NCI-H82 (cell line): ENCODE measurements around the gene MCAT.
A peak's percentile ranks its signal among the peaks of the same experiment; 100 is the strongest.

Experiments used
- DNase-seq: peaks from one replicate; lab custom pipeline; 2025; lab: John Stamatoyannopoulos, UW

Gene MCAT

DNA sequence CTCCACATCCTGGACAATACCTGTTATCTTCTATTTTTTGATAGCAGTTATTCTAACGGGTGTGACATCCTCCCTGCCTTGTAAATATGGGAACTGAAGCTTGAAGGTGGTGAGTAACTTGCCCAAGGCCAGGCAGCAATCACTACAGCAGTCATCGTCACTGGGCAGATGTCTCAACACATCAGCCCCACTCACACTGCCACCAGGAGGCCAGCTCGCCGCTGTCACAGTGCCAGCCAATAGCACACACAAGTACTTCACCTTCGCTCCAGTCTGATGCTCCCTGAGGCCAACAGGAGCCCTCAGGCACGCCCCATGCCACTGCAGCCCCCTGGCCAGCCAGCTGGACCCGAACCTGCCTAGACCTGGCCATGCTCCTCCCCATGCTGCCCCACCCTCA, 49.1 kb downstream of the MCAT start:
- peak; percentile 15 for DNase-seq

DNA sequence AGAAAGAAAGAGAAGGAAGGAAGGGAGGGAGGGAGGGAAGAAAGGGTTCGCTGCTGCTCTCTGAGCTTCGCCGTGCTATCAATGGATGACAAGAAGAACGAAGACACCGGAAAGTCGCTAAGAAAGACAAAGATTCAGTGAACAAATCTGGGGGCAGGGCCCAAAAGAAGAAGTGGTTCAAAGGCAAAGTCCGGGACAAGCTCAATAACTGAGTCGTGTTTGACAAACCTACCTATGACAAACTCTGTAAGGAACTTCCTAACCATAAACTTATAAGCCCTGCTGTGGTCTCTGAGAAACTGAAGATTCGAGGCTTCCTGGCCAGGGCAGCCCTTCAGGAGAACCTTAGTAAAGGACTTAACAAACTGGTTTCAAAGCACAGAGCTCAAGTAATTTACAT, 51.1 kb downstream of the MCAT start:
- DNase-seq, result no peak

DNA sequence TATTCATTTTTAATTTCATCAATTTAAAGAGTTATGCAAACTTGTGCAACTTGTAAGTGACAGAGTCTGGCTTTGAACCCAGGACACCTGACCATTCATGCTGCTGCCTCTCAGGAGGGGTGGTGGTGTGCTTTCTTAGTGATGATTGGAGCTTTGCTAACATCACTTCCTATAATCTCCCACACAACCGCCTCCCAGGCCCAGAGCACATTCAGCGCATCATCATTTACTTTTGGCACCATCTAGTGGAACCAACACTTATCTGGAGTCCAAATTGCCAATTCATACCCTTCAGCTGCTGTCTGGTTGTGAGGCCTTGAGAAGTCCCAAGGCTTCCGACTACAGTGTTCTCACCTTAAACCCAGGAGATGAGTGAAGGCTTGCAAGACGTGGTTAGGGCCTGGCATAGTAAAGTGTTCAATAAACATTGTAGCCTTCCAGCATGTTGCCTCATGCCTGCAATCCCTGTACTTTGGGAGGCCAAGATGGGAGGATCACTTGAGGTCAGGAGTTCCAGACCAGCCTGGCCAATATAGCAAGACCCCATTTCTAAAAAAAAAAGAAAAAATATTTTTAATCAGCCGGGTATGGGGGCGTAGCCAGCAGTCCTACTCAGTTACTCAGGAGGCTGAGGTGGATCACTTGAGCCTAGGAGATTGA, 52.9 kb downstream of the MCAT start:
- peak; percentile 83 for DNase-seq

DNA sequence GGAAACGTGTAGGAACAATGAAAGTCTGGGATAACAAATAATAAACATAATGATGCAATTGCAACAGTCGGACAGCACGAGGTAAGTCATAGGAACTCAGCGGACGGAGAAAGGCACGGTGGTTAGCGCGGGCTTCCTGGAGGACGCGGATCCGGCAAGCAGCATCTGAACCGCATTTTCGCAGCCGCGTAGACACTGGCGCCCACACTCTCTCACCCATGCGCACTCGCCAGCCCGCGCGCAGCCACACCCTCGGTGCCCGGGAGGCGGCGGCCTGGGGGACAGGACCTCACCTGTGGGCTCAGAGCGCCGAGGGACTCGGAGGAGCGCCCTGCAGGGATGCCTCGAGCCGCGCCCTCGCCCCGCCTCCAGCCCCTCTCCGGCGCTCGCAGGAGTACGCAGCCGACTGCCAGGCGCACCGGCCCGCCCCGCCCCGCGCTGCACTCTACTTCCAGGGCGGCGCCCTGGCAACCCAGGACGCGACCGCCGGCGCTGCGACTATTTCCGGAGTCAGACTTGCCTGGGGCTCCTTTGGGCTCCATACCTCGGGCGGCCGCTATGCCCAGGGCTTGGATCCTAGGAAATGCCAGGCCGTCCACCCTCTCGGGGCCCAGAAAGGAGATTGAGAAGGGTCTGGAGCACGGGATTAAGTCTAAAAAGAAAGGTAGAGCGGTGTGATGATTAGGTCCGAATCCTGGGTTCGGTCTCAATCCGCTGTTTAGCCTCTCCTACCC, 54.0 kb downstream of the MCAT start, which contains the start of gene TTLL1:
Gene TTLL1, minus strand, starts transcription at position 408 of the 734 bp plus-strand sequence. CDS start 13,805 bp downstream, outside the sequence.
- peak; percentile 89 for DNase-seq

DNA sequence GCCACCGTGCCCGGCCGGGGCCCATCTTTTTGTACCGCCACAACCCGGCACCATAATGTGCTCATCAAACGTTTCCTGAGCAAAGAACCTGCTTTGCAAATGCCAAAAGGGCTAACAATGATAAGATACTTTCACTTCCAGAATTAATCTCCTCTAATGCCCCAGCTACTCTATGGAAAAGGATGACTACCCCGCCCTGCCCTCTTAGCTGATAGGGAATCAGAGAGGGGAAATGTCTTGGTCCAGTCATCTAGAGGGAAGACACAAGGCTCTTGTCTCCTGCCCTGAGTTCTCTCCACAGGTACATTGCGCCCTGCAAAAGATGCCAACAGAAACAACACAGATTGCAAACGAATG, 54.6 kb downstream of the MCAT start:
- DNase-seq, result peak; percentile 30

DNA sequence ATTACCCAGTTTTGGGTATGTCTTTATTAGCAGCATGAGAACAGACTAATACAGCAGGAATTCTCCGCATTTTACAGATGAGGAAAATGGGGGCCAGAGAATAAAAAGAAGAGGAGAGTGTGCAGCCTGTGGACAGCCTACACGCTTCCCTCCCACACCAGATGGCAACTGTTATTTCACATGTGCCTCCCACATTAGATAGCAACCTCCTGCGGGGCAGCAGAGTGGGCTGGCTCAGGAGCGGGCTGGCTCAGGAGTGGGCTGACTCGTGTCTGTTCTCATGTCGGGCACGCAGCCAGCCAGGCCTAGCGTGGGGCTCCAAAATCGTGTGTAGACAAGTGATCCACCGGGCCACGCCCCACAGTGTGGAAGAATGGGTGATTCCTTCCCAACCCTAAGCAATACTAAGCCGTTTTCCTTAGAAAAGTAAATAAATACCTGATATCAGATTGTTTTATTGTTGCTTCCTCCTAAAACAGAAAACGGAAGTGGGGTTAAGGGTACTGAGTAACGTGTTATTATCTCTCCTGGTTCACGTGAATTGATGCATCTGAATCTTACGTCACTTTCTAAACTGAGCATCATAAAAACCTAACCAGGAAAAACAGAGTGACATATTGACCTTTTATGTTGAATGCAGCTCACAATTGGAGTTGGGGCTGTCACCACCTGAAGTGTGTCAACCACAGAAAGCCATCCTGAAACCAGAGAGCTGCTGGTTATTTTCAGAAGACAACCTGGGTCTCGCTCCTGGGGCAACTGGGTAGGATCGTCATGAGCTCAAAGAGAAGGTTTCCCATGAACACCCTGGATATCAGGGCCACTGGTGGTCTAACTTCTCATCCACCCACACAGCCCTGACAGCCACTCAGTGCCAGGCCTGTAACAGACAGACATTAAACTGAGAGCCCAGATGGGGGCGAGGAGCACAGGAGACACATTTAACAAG, 57.3 kb downstream of the MCAT start:
- DNase-seq, result no peak
